HEK293 (cell line): ENCODE measurements around the gene KRT73.

Source experiments
- CTCF ChIA-PET: fragments of 350-600 bp; formaldehyde crosslinking; extraction: SDS; loops from one replicate; lab custom pipeline; 2021; ENCODE audit warnings: antibody characterized with exemption; lab: Yijun Ruan, JAX
- POLR2A ChIA-PET: fragments of 300-600 bp; formaldehyde crosslinking; extraction: SDS; loops from one replicate; lab custom pipeline; 2020; ENCODE audit warnings: antibody characterized with exemption, inconsistent platforms; lab: Yijun Ruan, JAX
- H3K27ac ChIP-seq: fragments of 200-500 bp; sonication (Bioruptor generic); 2 replicates; pipeline ENCODE4 v1.5.1; 2014; ENCODE audit warnings: low read depth, low read length, control low read depth, inconsistent platforms; ENCODE audit errors: extremely low read depth
- H3K36me3 ChIP-seq, 2 experiments: fragments of 200-500 bp in 1 of 2; sonication (Bioruptor generic) in 1 of 2; 1 replicate in 1 of 2; 2 replicates in 1 of 2; pipeline ENCODE4 v1.5.1; 2014 to 2017; ENCODE audit warnings: inconsistent platforms in 2 of 2, low read length in 2 of 2; ENCODE audit not compliant: control insufficient read depth in 2 of 2, insufficient read depth in 1 of 2
- H3K4me1 ChIP-seq: fragments of 200-500 bp; sonication (Bioruptor generic); 2 replicates; pipeline ENCODE4 v1.5.1; 2014; ENCODE audit warnings: mild to moderate bottlenecking, low read length, inconsistent platforms; ENCODE audit not compliant: control insufficient read depth, insufficient read depth
- H3K4me3 ChIP-seq: 2 replicates; pipeline ENCODE4 v1.5.1; 2011; ENCODE audit warnings: low read depth, mild to moderate bottlenecking, control low read depth, low read length, moderate library complexity
- H3K9me3 ChIP-seq: fragments of 200-500 bp; sonication (Bioruptor generic); 2 replicates; pipeline ENCODE4 v1.5.1; 2014; ENCODE audit warnings: low read depth, low read length, inconsistent platforms; ENCODE audit not compliant: control insufficient read depth, insufficient read depth
- HOXD13 ChIP-seq: sonication (generic); formaldehyde crosslinking; IDR thresholded peaks from 2 replicates; pipeline ENCODE4 v1.8.0; 2022; ENCODE audit warnings: missing genetic modification reagents, borderline replicate concordance
- IKZF3 ChIP-seq: fragments of 450-650 bp; IDR thresholded peaks from 2 replicates; pipeline ENCODE4 v1.5.0; 2018; ENCODE audit warnings: missing biosample characterization, mild to moderate bottlenecking, missing genetic modification characterization, moderate library complexity
- KLF10 ChIP-seq: fragments of 450-650 bp; IDR thresholded peaks from 2 replicates; pipeline ENCODE4 v1.5.1; 2018; ENCODE audit warnings: missing biosample characterization, mild to moderate bottlenecking, missing genetic modification characterization
- PRDM1 ChIP-seq: fragments of 450-650 bp; formaldehyde crosslinking; IDR thresholded peaks from 2 replicates; pipeline ENCODE4; 2016; ENCODE audit warnings: missing biosample characterization, missing genetic modification characterization
- REPIN1 ChIP-seq: fragments of 450-650 bp; formaldehyde crosslinking; IDR thresholded peaks from 2 replicates; pipeline ENCODE4 v1.5.1; 2017; ENCODE audit warnings: missing biosample characterization, missing genetic modification characterization, low read depth
- YY2 ChIP-seq: fragments of 450-650 bp; formaldehyde crosslinking; IDR thresholded peaks from 2 replicates; pipeline ENCODE4 v1.5.1; 2016; ENCODE audit warnings: missing biosample characterization, missing genetic modification characterization
- ZBTB17 ChIP-seq: fragments of 450-650 bp; formaldehyde crosslinking; IDR thresholded peaks from 2 replicates; pipeline ENCODE4 v1.5.1; 2016; ENCODE audit warnings: missing biosample characterization, missing genetic modification characterization
- ZBTB48 ChIP-seq: fragments of 450-650 bp; formaldehyde crosslinking; IDR thresholded peaks from 2 replicates; pipeline ENCODE4 v1.5.1; 2016; ENCODE audit warnings: missing biosample characterization, missing genetic modification characterization
- ZBTB7A ChIP-seq: fragments of 450-650 bp; formaldehyde crosslinking; IDR thresholded peaks from 2 replicates; pipeline ENCODE4 v1.5.1; 2016; ENCODE audit warnings: low read depth, missing biosample characterization, missing genetic modification characterization
- ZBTB8A ChIP-seq: fragments of 450-650 bp; formaldehyde crosslinking; IDR thresholded peaks from 2 replicates; pipeline ENCODE4 v1.5.1; 2016; ENCODE audit warnings: missing biosample characterization, missing genetic modification characterization
- ZNF112 ChIP-seq: fragments of 450-650 bp; formaldehyde crosslinking; IDR thresholded peaks from 2 replicates; pipeline ENCODE4 v1.5.0; 2017; ENCODE audit warnings: missing biosample characterization, missing genetic modification characterization
- ZNF335 ChIP-seq: fragments of 450-650 bp; formaldehyde crosslinking; conservative IDR thresholded peaks from 2 replicates; pipeline ENCODE4 v1.5.1; 2016; ENCODE audit warnings: missing biosample characterization, missing genetic modification characterization
- ZNF426 ChIP-seq: fragments of 450-650 bp; formaldehyde crosslinking; IDR thresholded peaks from 2 replicates; pipeline ENCODE4 v1.5.1; 2017; ENCODE audit warnings: missing biosample characterization, missing genetic modification characterization, mild to moderate bottlenecking, inconsistent platforms, moderate library complexity
- ZNF544 ChIP-seq: fragments of 450-650 bp; formaldehyde crosslinking; IDR thresholded peaks from 2 replicates; pipeline ENCODE4 v1.5.0; 2017; ENCODE audit warnings: missing biosample characterization, missing genetic modification characterization
- ZNF549 ChIP-seq: fragments of 450-650 bp; IDR thresholded peaks from 2 replicates; pipeline ENCODE4 v1.5.1; 2018; ENCODE audit warnings: missing biosample characterization, missing genetic modification characterization, mild to moderate bottlenecking, inconsistent platforms, moderate library complexity
- ZNF76 ChIP-seq: fragments of 450-650 bp; formaldehyde crosslinking; IDR thresholded peaks from 2 replicates; pipeline ENCODE4; 2016; ENCODE audit warnings: low read depth, missing biosample characterization, missing genetic modification characterization, borderline replicate concordance
- ZNF785 ChIP-seq: fragments of 450-650 bp; formaldehyde crosslinking; IDR thresholded peaks from 2 replicates; pipeline ENCODE4 v1.5.1; 2016; ENCODE audit warnings: missing biosample characterization, missing genetic modification characterization
- ZNF791 ChIP-seq: fragments of 450-650 bp; formaldehyde crosslinking; IDR thresholded peaks from 2 replicates; pipeline ENCODE4 v1.5.1; 2016; ENCODE audit warnings: missing biosample characterization, missing genetic modification characterization
- ZNF843 ChIP-seq: fragments of 450-650 bp; formaldehyde crosslinking; IDR thresholded peaks from 2 replicates; pipeline ENCODE4 v1.5.1; 2016; ENCODE audit warnings: missing biosample characterization, missing genetic modification characterization
- ZXDB ChIP-seq: fragments of 450-650 bp; formaldehyde crosslinking; IDR thresholded peaks from 2 replicates; pipeline ENCODE4 v1.5.1; 2016; ENCODE audit warnings: missing biosample characterization, missing genetic modification characterization
- TF ChIP-seq, protein P1 (sequence below): fragments of 450-650 bp; formaldehyde crosslinking; IDR thresholded peaks from 2 replicates; pipeline ENCODE4 v1.5.1; 2016; ENCODE audit warnings: missing biosample characterization, missing genetic modification characterization
- TF ChIP-seq, protein P2 (sequence below): fragments of 450-650 bp; formaldehyde crosslinking; IDR thresholded peaks from 2 replicates; pipeline ENCODE4 v1.5.1; 2017; ENCODE audit warnings: missing biosample characterization, mild to moderate bottlenecking, missing genetic modification characterization, moderate library complexity
- TF ChIP-seq, protein P3 (sequence below): fragments of 450-650 bp; formaldehyde crosslinking; IDR thresholded peaks from 2 replicates; pipeline ENCODE4 v1.5.1; 2016; ENCODE audit warnings: missing biosample characterization, missing genetic modification characterization

KRT73 gene

DNA sequence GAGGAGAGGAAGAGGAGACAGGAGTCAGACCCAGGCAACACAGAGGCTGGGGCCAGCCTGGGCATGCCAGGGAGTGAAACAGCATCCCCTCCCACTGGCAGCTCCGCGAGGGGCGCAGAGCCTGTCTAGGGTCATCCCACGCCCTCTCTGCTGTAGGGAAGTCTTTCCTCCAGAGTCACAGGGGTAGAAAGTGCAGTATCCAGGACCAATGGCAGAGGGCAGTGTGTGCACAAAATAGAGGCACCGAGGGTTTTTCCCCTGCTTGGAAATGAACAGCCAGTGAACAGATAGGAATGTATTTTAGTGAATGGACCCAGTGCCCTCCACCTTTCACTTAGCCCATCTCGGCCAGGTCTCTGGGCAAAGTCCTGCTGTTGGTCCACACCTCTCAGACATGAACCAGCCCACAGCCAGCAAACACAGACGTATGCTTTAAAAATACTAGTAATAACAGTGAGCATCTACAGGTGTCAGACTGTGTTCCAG is 35.3 kb downstream of the KRT73 start (continued):
- TF ChIP-seq, protein P1, sequence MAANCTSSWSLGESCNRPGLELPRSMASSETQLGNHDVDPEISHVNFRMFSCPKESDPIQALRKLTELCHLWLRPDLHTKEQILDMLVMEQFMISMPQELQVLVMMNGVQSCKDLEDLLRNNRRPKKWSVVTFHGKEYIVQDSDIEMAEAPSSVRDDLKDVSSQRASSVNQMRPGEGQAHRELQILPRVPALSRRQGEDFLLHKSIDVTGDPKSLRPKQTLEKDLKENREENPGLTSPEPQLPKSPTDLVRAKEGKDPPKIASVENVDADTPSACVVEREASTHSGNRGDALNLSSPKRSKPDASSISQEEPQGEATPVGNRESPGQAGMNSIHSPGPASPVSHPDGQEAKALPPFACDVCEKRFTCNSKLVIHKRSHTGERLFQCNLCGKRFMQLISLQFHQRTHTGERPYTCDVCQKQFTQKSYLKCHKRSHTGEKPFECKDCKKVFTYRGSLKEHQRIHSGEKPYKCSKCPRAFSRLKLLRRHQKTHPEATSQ (tag by site-specific recombination), result no peak
- TF ChIP-seq ZBTB48 (tag by site-specific recombination) (peak; percentile 38; the same call in 1 of the 2 replicates), ZBTB17 (tag by site-specific recombination) (peak; percentile 36; the same call in 1 of the 2 replicates), ZNF426 (tag by site-specific recombination) (no peak), ZBTB8A (tag by site-specific recombination) (peak; percentile 59; the same call in 1 of the 2 replicates)
- TF ChIP-seq, all 188 proteins: peak for 17

DNA sequence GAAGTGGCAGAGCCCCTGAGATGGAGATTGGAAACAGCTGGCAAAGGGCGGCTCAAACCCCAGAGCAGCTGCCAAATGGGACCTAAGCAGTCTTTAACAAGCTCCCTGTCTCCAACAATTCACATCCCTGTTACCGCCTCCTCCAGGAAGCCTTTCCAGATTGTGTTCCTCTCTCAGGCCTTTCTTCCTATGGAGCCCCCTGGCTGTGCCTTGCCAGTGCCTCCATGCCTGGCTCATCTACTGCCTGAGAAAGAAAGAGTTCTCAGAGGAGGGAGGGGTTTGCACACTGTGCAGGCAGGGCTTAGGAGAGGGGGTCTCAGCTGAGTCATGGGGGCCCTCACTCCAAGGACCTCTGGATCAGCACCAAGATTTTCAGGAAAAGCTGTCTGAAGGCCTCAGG is 35.9 kb downstream of the KRT73 start:
- Histone ChIP-seq H3K4me3 (no peak overlapping the region), H3K27ac (no peak overlapping the region), H3K9me3 (no peaks in the 10 kb centered on the region), H3K36me3 (no peaks in the 10 kb centered on the region), H3K4me1 (no peaks in the 10 kb centered on the region)
- TF ChIP-seq ZNF335 (tag by site-specific recombination), result peak; percentile 83; the same call in 1 of the 2 replicates
- TF ChIP-seq ZBTB7A, result no peak
- no peak for TF ChIP-seq ZNF843 (tag by site-specific recombination)
- POLR2A ChIA-PET, result no interaction called here
- CTCF ChIA-PET, result interaction anchor here (0.5 to 9.9 kb wide), 22 partner anchors 9 to 436 kb away, joined by 3 to 127 read pairs (median 4); no protein-coding TSS in a partner anchor

DNA sequence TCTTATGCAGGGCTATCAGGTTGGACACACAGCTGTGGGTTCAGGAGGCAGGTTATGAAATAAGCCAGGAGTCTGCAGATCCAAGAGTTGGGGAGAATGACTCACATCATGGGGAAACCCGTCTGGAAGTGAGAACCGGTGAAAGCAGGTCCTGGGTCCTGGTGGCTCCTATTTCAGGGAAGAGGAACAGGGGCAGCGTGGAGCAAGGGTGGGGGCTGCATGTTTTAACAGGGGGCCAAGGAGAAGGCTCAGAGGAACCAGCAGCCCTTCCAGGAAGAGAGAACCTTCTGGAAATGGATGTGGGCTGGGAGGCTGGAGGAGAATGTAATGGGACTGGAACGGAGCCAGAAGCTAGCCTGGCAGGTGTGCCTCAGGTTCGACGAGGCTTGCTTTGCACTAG is 36.9 kb downstream of the KRT73 start:
- Histone ChIP-seq H3K4me3 (no peak overlapping the region), H3K27ac (no peak overlapping the region), H3K9me3 (no peaks in the 10 kb centered on the region), H3K4me1 (no peaks in the 10 kb centered on the region), H3K36me3 (no peaks in the 10 kb centered on the region)
- POLR2A ChIA-PET, result no interaction called here
- CTCF ChIA-PET, result interaction anchor here (0.8 to 9.9 kb wide), 14 partner anchors 10 to 439 kb away, joined by 3 to 127 read pairs (median 5); no protein-coding TSS in a partner anchor
- TF ChIP-seq ZNF544 (tag by site-specific recombination), result no peak
- 0 out of 2 replicates have a peak, but pooled peaks have one; percentile 31 for TF ChIP-seq PRDM1 (tag by site-specific recombination)
- TF ChIP-seq ZNF785 (tag by site-specific recombination), result no peak
- no peak for TF ChIP-seq KLF10 (tag by site-specific recombination)

DNA sequence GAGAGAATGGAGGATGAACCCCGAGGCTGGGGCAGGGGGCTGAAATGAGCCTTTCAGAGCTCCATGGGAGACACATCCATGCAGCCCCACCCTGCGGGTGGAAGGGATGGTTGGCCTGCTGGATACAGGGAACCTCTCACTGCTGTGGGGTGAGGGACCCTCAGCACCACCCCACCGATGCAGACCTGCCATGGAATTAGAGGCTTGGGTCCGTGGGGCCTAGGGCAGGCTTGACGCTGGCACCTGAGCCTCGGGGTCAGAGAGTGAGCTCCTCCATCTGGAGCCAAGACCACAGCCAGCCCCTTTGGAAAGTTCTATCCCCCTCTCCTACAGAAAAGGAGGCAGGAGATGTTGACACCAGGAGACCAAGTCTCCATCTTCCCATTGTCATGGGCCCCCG is 37.3 kb downstream of the KRT73 start:
- Histone ChIP-seq H3K4me3 (no peak overlapping the region), H3K27ac (no peak overlapping the region), H3K4me1 (no peaks in the 10 kb centered on the region), H3K36me3 (no peaks in the 10 kb centered on the region), H3K9me3 (no peaks in the 10 kb centered on the region)
- POLR2A ChIA-PET, result no interaction called here
- TF ChIP-seq YY2, result no peak
- TF ChIP-seq, protein P2, sequence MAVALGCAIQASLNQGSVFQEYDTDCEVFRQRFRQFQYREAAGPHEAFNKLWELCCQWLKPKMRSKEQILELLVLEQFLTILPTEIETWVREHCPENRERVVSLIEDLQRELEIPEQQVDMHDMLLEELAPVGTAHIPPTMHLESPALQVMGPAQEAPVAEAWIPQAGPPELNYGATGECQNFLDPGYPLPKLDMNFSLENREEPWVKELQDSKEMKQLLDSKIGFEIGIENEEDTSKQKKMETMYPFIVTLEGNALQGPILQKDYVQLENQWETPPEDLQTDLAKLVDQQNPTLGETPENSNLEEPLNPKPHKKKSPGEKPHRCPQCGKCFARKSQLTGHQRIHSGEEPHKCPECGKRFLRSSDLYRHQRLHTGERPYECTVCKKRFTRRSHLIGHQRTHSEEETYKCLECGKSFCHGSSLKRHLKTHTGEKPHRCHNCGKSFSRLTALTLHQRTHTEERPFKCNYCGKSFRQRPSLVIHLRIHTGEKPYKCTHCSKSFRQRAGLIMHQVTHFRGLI (tag by site-specific recombination), result no peak
- TF ChIP-seq ZNF791 (tag by site-specific recombination), result no peak
- no peak for TF ChIP-seq ZXDB (tag by site-specific recombination)
- TF ChIP-seq, protein P3, sequence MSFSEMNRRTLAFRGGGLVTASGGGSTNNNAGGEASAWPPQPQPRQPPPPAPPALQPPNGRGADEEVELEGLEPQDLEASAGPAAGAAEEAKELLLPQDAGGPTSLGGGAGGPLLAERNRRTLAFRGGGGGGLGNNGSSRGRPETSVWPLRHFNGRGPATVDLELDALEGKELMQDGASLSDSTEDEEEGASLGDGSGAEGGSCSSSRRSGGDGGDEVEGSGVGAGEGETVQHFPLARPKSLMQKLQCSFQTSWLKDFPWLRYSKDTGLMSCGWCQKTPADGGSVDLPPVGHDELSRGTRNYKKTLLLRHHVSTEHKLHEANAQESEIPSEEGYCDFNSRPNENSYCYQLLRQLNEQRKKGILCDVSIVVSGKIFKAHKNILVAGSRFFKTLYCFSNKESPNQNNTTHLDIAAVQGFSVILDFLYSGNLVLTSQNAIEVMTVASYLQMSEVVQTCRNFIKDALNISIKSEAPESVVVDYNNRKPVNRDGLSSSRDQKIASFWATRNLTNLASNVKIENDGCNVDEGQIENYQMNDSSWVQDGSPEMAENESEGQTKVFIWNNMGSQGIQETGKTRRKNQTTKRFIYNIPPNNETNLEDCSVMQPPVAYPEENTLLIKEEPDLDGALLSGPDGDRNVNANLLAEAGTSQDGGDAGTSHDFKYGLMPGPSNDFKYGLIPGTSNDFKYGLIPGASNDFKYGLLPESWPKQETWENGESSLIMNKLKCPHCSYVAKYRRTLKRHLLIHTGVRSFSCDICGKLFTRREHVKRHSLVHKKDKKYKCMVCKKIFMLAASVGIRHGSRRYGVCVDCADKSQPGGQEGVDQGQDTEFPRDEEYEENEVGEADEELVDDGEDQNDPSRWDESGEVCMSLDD (tag by site-specific recombination), result no peak
- no peak for TF ChIP-seq IKZF3 (tag by site-specific recombination)
- no peak for TF ChIP-seq ZNF549 (tag by site-specific recombination)
- no peak for TF ChIP-seq ZNF76
- TF ChIP-seq HOXD13 (CRISPR knock-in tag), result no peak
- no peak for TF ChIP-seq ZNF112
- TF ChIP-seq REPIN1 (tag by site-specific recombination), result no peak
- CTCF ChIA-PET, result interaction anchor here (0.7 to 9.9 kb wide), 10 partner anchors 9 to 439 kb away, joined by 3 to 127 read pairs (median 8); no protein-coding TSS in a partner anchor
